ENCODE data around the gene RSBN1L. TPM values are rescaled to one million over a fixed set of nuclear protein-coding genes. Genes with fewer than 3 reads are reported as not detected.

RSBN1L gene
- total and polyA plus RNA-seq, 11 donors = 4.0 to 12.1 (median 9.0) TPM

DNA sequence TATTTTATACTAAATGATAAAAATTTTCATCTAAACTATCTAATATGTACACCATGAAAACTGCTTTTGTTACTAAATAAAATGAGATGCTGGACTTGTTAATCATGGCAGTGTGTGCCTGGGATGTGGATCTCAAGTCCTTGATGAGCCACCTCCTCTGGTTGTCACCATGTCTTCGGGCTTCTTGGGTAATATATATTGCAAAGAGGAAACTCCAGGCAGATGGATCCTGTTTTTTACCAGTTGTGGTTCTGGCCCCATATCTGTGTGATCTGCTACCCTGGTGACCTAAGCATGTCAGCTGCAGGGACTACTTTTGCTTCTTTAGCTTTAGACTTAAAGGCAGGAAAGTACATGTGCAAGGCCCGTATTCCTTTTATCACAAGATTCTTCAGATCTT lies 55.8 kb downstream of the RSBN1L start:
- peak in 2 of 4 donors; percentile 60 to 68 for ATAC-seq
- DNase-seq = no peak
- H3K36me3 ChIP-seq = peaks cover 0 to 26% (median 15%) of the 10 kb centered on the region in 9 donors
- no peak overlapping the region for H3K4me3 ChIP-seq
- WGBS, 4 donors = 38 to 59% (median 49%) methylated on average over 2 of the region's 2 CpGs
- peaks cover 0 to 25% (median 2%) of the 10 kb centered on the region in 12 donors for H3K4me1 ChIP-seq
- TF ChIP-seq, protein P1, sequence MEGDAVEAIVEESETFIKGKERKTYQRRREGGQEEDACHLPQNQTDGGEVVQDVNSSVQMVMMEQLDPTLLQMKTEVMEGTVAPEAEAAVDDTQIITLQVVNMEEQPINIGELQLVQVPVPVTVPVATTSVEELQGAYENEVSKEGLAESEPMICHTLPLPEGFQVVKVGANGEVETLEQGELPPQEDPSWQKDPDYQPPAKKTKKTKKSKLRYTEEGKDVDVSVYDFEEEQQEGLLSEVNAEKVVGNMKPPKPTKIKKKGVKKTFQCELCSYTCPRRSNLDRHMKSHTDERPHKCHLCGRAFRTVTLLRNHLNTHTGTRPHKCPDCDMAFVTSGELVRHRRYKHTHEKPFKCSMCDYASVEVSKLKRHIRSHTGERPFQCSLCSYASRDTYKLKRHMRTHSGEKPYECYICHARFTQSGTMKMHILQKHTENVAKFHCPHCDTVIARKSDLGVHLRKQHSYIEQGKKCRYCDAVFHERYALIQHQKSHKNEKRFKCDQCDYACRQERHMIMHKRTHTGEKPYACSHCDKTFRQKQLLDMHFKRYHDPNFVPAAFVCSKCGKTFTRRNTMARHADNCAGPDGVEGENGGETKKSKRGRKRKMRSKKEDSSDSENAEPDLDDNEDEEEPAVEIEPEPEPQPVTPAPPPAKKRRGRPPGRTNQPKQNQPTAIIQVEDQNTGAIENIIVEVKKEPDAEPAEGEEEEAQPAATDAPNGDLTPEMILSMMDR (IDR thresholded peaks at IDR 0.05) = no peak
- TF ChIP-seq POLR2A (IDR thresholded peaks at IDR 0.05) = no peak
- intact Hi-C loops (cut with DNase I) = loop anchor here in 5 of 10 donors (5.0 to 10.0 kb wide), 5 partner anchors 50 to 310 kb away; partner anchors contain the start of gene RSBN1L (in 2 of the 5)
- no peak overlapping the region for H3K27ac ChIP-seq
- no peaks in the 10 kb centered on the region for H3K27me3 ChIP-seq
- no peaks in the 10 kb centered on the region for H3K9me3 ChIP-seq

DNA sequence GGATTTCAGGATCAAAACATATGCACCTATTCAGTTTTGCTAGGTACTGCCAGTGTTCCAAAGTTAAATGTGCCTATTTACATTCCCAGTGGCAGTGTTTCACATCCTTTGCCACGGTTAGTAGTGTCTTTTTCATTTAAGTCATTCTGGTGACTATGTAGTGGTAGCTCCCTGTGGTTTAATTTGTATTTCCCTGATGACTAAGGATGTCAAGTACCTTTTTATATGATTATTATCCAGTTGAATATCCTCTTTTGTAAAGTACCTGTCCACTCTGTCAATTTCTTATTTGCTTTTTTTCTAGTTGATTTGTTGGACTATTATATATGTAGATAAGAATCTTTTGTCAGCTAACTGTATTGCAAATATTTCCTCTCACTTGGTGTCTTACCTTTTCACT lies 56.9 kb downstream of the RSBN1L start:
- peaks cover 0 to 25% (median 2%) of the 10 kb centered on the region in 12 donors for H3K4me1 ChIP-seq
- no peaks in the 10 kb centered on the region for H3K9me3 ChIP-seq
- H3K36me3 ChIP-seq = peaks cover 0 to 26% (median 15%) of the 10 kb centered on the region in 9 donors
- TF ChIP-seq POLR2A (IDR thresholded peaks at IDR 0.05) = no peak
- TF ChIP-seq, protein P1 (IDR thresholded peaks at IDR 0.05) = no peak
- ATAC-seq (no peak), DNase-seq (no peak)
- intact Hi-C loops (cut with DNase I) = loop anchor here in 5 of 10 donors (5.0 to 10.0 kb wide), 5 partner anchors 51 to 311 kb away; partner anchors contain the start of gene RSBN1L (in 2 of the 5)
- H3K27ac ChIP-seq = no peak overlapping the region
- 77 to 83% (median 81%) methylated on average over 1 of the region's 1 CpG for WGBS, 4 donors
- H3K4me3 ChIP-seq = no peak overlapping the region
- no peaks in the 10 kb centered on the region for H3K27me3 ChIP-seq

DNA sequence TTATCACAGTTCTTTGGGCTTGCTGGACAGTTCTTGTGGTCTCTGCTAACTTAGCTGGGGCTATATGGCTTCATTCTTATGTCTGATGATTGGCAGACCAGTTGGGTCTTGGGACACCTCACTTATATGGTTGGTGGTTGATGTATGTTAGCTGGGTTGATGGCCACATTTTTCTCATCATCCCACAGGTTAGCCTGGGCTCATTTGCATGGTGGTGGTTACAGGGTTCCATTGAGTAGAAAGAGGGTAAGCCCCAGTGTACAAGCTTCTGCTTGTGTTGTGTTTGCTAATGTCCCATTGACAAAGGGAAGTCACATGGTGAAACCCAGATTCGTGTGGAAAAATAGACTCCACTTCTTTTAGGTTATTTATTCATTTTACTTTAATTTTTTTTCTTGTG lies 61.3 kb downstream of the RSBN1L start:
- DNase-seq = no peak
- H3K9me3 ChIP-seq = no peaks in the 10 kb centered on the region
- 15 to 38% (median 21%) methylated on average over 1 of the region's 1 CpG for WGBS, 4 donors
- H3K4me3 ChIP-seq = no peak overlapping the region
- H3K36me3 ChIP-seq = peaks cover 0 to 4% (median 0%) of the 10 kb centered on the region in 9 donors
- peaks cover 0 to 34% (median 7%) of the 10 kb centered on the region in 12 donors for H3K4me1 ChIP-seq
- no peak overlapping the region for H3K27ac ChIP-seq
- intact Hi-C loops (cut with DNase I) = loop anchor here in 7 of 10 donors (2.0 to 10.0 kb wide), 8 partner anchors 60 to 320 kb away; partner anchors contain the start of gene RSBN1L (in 4 of the 7)
- no peak for ATAC-seq
- H3K27me3 ChIP-seq = no peaks in the 10 kb centered on the region
- TF ChIP-seq POLR2A (IDR thresholded peaks at IDR 0.05) = no peak
- TF ChIP-seq, protein P1 (IDR thresholded peaks at IDR 0.05) = no peak

DNA sequence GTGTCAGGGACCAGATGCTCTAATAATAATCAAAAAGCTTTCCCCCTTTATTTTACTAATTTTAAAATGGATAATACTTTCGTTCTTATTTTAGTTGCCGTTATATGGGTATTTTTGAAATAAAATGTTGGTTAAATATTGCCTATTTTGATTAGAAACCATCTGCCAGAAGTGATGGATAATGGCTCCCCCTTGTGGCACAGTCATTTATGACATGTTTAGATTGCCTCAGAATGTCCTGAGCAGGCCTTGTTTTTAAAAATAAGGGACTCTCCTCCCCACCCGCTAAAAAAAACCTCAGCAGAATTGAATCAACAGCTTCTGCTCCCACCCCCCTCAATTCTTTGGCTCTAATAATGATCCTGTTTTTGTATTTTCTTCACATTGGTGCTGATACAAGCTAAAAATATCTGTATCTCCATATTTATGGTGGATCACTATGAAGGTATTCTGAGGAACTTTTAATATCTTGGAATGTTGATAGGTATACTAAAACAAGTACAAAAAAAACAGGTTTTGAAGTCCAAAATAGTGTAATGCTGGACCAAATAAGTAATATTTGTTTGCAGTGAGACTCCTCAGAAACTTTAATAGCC lies 63.1 kb downstream of the RSBN1L start:
- intact Hi-C loops (cut with DNase I) = loop anchor here in 8 of 10 donors (2.0 to 10.0 kb wide), 10 partner anchors 62 to 322 kb away; partner anchors contain the start of gene RSBN1L (in 4 of the 8)
- Histone ChIP-seq H3K4me1 (peaks cover 0 to 36% (median 7%) of the 10 kb centered on the region in 12 donors), H3K9me3 (no peaks in the 10 kb centered on the region), H3K36me3 (peaks cover 0 to 4% (median 0%) of the 10 kb centered on the region in 9 donors), H3K4me3 (no peak overlapping the region), H3K27ac (peak overlapping the region in 1 of 12 donors; percentile 17), H3K27me3 (no peaks in the 10 kb centered on the region)
- DNase-seq (peak in 2 of 5 donors; percentile 52), ATAC-seq (peak in 3 of 4 donors; percentile 57 to 77 (median 74))
- WGBS, 4 donors = 1 to 5% (median 1%) methylated on average over 3 of the region's 3 CpGs
- TF ChIP-seq POLR2A (IDR thresholded peaks at IDR 0.05) = no peak
- TF ChIP-seq, protein P1 (IDR thresholded peaks at IDR 0.05) = peak; percentile 71 to 92 (median 83)
